ENCODE data around the gene ADCY3.
A peak's percentile ranks its signal among the peaks of the same experiment; 100 is the strongest.
"Not testable (repeated sequence)": the region's sequence is repeated elsewhere in the genome, so short reads cannot be mapped to it uniquely, and the experiment has no call there.

Gene ADCY3

GRCh38 chr2:24805811-24806660, 114.0 kb downstream of the ADCY3 start:
- DNase-seq = not testable (repeated sequence)

GRCh38 chr2:24800487-24800886, 119.5 kb downstream of the ADCY3 start:
- DNase-seq = not testable (repeated sequence)

- DNase-seq = no peak
Measured at GRCh38 chr2:24797644-24798043, 122.4 kb downstream of the ADCY3 start.

GRCh38 chr2:24793761-24794435, 126.1 kb downstream of the ADCY3 start:
- DNase-seq = no peak

GRCh38 chr2:24792874-24793760, 126.9 kb downstream of the ADCY3 start, which contains the start of the genes CENPO and PTRHD1:
Gene CENPO, plus strand, starts transcription at chr2:24793425. Its CDS starts 495 bp downstream, at chr2:24793920.
Gene PTRHD1, minus strand, starts transcription at chr2:24793391. Its CDS starts 14 bp downstream, at chr2:24793377.
- peak; percentile 92 for DNase-seq

- DNase-seq = no peak
Measured at GRCh38 chr2:24792542-24792873, 127.5 kb downstream of the ADCY3 start.

- DNase-seq = no peak
Measured at GRCh38 chr2:24791452-24791851, 128.6 kb downstream of the ADCY3 start.

GRCh38 chr2:24788816-24789215, 131.2 kb downstream of the ADCY3 start:
- no peak for DNase-seq

- no peak for DNase-seq
Measured at GRCh38 chr2:24787532-24787931, 132.5 kb downstream of the ADCY3 start.

- DNase-seq = no peak
Measured at GRCh38 chr2:24785671-24786321, 134.2 kb downstream of the ADCY3 start.

GRCh38 chr2:24783641-24784040, 136.4 kb downstream of the ADCY3 start:
- DNase-seq = no peak

- no peak for DNase-seq
Measured at GRCh38 chr2:24779116-24779515, 140.9 kb downstream of the ADCY3 start.

GRCh38 chr2:24774373-24774772, 145.7 kb downstream of the ADCY3 start:
- DNase-seq = no peak

GRCh38 chr2:24771764-24772586, 148.1 kb downstream of the ADCY3 start:
- no peak for DNase-seq

GRCh38 chr2:24771061-24771460, 149.0 kb downstream of the ADCY3 start:
- no peak for DNase-seq
